ENCODE results near the gene FARP2.
"Not testable (repeated sequence)": the region's sequence is repeated elsewhere in the genome, so short reads cannot be mapped to it uniquely, and the experiment has no call there.

FARP2 gene, protein sequence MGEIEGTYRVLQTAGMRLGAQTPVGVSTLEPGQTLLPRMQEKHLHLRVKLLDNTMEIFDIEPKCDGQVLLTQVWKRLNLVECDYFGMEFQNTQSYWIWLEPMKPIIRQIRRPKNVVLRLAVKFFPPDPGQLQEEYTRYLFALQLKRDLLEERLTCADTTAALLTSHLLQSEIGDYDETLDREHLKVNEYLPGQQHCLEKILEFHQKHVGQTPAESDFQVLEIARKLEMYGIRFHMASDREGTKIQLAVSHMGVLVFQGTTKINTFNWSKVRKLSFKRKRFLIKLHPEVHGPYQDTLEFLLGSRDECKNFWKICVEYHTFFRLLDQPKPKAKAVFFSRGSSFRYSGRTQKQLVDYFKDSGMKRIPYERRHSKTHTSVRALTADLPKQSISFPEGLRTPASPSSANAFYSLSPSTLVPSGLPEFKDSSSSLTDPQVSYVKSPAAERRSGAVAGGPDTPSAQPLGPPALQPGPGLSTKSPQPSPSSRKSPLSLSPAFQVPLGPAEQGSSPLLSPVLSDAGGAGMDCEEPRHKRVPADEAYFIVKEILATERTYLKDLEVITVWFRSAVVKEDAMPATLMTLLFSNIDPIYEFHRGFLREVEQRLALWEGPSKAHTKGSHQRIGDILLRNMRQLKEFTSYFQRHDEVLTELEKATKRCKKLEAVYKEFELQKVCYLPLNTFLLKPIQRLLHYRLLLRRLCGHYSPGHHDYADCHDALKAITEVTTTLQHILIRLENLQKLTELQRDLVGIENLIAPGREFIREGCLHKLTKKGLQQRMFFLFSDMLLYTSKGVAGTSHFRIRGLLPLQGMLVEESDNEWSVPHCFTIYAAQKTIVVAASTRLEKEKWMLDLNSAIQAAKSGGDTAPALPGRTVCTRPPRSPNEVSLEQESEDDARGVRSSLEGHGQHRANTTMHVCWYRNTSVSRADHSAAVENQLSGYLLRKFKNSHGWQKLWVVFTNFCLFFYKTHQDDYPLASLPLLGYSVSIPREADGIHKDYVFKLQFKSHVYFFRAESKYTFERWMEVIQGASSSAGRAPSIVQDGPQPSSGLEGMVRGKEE

DNA sequence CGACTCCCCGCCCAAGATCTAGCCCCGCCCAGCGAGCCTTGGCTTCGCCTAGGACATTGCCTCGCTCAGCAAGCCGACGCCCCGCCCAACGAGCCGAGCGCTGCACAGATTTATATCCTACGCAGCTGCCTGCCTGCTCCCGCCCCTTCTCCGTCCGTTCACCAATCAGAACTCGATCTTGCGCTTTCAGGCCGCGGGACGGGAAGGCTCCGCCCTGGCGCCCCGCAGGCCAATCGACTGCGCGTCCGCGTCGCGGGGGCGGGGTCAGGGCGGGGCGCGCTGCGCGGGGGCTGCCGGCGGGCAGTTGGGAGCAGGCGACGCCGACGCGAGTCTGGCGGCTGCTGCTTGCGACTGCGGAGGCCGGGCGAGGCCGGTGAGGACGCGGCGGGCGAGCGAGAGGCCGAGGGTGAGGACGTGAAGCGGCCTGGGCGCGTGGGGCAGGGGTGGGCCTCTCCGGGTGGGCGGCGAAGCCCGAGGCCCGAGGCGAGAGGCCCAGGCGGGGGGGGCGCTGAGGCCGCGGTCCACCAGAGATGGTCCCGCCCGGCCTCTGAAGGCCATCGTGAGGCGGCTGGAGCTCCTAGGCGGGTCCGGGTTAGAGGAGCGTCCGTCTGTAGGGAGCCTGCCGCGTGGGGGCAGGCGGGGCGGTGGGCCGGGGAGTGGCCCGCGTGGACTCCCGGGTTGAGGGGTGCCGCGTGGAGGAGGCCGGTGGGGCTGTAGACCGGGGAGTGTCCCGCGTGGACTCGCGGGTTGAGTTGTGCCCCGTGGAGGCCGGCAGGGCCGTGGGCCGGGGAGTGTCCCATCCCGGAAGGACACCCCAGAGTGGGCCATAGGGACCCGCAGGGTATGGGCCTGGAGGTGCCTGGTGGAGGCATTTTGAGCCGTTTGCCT lies at the start of gene FARP2:
TSS of gene FARP2 (plus strand) at position 303 of the 888 bp plus-strand sequence. CDS start 16,823 bp downstream, outside the sequence.
- DNase-seq: peak; percentile 97 to 98

DNA sequence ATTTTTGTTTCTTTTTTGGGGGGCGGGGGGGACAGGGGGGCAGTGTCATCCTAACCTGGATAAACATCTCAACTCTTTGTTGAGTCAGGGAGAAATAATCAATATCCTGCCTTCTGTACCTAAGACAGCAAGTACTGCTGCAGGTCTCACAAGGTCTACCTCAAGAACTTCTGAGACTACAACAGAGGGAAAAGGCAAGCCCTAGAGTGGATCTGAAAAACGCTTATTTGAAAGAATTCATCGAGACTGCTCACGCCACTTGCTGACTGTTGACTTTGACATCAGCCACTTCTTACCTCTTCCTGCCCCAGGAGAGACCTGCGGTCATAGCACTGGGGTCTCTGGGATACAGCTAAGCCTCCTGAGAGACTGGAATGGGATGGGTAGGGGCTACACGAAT lies 49.0 kb upstream of the FARP2 start:
- DNase-seq: no peak

DNA sequence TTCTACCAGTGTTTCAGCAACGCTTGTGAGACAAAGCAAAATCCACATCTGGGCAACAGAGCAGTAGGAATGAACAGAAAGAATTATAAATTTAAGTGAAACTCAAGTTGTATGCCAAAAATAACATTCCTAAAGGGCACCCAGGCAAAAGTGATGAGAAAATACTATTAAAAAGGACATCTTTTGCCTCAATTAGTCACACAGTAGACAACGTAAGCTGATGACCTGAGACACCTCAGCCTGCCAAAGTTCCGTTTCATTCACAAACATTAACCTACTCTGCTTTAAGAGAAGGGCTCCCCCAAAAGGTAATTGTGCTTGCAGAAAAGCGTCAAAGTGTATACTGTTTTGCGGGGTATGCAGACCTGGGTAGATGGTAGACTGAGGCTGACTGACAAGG lies 47.8 kb upstream of the FARP2 start:
- DNase-seq: no peak

DNA sequence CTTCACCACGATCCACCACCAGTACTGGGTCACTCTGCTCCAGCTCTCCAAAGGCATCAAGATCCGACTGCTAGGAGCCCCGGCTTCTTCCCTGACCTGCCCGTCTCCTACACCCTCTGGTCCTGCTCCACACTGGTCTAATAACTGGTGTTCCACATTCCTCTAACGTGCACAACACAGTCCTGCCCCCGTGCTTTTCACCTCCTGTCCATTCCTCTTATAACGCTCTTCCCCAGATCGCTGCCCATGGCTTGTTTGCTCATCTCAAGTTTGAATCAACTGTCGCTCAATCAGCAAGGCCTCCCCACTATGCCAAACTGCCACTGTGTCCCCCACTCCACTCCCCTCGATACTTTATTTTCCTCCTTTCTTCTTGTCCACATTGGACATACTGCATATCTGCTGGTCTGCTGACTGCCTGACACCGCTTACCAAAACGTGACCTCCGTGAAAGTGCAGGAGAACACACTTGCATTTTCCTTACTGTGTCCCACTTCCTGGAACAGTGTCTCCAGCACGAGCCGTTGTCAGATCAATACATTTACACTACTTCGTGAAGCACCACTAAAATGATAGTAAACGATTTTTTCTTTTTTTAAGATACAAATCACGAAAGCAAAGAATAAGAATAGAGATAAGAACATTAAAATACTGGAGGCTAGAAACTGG lies 47.1 kb upstream of the FARP2 start:
- no peak for DNase-seq

DNA sequence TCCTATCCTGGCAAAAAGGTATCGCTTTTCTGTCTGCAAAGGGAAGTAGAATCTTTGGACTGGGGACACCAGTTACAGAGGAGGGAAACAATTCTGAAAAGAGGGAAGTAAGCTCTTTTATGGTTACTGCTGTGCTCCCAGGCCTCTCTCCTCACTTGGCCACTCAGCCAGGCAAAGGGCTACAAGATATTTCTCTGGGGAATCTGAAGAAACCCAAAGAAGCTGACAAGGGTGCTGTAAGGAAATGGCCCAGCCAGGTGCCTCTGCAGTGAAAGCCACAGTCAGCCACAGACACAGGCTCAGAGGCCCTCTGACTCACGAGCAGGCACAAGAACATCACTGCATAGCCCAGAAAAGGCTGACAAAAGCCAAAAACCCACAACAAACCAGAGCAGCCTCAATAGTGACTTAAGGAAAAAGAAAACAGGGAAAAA lies 46.4 kb upstream of the FARP2 start:
- peak; percentile 65 to 69 for DNase-seq

DNA sequence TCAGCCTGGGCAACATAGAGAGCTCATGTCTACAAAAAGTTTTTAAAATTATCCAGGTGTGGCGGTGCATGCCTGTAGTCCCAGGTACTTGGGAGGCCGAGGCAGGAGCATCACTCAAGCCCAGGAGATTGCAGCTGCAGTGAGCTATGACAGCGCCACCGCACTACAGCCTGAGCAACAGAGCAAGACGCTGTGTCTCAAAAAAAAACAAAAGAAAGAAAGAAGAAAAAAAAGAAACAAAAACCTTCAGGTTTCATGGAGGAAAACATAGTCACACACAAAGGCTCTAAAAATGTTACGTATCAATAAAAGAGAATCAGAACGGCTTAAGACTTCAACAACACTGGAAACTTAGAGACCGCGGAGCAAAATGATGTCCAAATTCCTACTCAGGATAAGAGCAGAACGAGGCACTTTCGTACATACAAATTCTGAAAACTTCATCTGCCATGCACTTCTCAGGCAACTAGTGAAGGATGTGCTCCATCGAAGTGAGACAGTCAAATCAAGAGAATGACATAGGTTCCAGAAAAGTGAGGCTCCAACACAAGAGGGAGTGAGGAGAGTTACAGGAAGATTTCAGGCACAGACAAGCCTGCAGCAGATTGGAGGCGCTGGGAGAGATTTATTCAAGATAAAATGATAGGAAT lies 45.0 kb upstream of the FARP2 start:
- no peak for DNase-seq

DNA sequence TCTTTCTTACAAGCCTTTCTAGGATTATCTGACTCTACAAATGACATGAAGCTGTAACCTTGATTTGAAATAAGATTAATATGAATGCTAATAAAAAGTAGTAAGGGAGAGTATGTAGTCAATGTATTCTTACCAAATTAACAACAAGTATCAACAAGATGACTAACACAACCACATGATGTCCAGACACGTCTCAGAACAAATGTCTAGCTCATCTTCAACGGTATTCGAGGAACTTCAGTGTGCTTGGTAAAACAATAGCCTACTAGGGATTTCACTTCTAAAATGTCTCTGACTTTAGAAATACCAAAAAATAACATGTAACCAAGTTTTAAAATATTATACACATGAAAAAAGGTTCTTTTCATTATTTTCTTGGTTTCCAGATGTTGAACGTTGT lies 44.0 kb upstream of the FARP2 start:
- no peak for DNase-seq

DNA sequence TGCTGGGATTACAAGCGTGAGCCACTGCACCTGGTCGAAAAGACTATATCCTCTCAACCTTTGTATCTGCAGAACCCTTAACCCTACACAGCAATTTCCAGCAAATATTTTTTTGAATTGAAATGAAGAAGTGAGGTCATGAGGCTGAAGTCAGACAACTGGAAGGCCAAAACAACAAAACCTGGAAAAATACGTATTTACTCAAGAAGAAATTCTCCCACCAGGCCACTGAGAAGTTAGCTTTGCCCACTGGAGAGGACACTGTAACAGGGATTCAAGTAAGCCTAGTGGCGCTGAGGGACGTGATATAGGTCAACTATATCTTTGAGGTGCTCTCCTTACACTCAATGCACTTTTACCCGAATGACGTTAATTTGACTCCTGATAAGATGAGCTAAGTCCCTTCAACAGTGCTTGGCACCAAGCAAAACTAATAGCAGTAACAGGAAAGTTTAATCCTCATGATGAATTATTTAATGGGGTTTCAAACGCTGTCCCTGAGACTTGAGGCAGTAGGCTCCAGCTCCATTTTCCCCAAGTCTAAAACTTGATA lies 42.5 kb upstream of the FARP2 start:
- DNase-seq: no peak

DNA sequence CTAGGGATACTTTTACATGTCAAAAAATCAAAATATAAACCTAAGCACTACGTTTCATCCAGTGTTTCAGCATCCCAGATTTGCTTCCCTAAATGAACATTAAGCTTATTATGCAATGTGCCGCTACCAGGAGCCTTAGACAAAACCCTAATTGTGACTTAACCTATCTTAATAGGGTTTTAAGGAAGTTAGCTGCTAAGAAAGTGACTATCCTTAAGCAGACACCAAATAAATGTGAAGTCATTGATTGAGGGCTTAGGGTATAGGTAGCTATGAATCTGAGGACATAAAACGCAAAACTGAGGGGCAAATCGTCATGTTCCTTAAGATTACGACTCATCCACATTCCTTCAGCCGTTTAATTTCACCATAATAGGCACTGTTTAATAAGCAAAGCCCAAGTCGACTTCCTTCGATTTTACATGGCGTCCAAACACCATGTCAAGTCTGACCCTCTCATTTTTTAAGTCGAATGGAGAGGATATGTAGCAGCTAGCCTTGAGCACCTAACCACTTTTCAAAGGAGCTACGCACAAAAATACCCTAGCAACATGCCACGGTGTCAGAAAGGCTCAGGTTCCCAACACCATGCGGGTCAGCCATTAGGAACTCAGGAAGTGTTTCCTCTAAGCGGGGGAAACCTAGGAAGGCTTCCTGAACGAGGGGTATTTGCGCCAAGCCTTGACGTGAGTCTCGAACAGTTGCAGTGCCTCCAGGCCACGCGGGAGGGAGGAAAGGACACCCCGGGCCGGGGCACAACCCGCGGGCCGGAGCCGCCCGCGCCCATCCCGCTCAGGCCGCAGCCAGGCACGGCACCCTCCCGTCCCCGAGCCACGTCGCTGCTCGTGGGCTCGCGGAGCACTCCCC lies 41.6 kb upstream of the FARP2 start:
- DNase-seq: no peak

DNA sequence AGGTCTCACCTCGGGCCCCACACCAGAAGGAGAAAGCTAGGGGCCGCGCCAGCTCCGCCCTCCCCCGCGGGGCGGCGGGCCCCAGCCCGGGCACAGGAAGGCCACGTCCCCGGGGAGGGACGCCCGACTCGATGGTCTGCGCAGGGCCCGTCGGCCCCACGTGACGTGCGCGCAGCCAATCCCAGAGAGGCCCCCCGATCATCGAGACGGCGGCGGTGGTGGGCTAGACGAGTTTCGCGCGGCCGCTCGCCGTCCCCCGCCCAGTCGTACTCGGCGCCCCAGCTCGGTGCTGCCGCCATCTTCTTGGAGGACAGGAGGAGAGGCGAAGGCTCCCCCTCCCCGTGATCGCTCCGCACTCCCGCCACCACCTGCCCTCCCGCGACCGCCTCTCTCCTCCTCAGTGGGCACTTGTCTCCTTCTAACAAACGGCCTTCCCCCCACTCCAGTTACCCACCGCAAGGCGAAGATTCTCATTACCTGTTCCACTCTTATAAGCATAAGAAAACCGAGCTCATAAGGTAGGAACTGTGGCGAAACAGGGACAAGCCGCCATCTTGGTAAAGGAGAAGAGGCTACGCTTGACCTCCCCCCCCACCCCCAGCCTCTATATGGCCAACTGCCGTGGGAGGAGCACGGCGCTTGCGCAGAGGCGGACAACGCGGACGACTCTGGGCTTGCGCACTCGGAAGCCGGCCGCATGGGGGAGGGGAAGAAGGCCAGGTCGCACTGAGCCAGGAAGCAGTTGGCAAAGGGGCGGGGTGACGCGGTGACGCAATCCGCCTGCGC lies 40.8 kb upstream of the FARP2 start, which contains the start of gene HDLBP:
TSS of gene HDLBP (minus strand) at position 580 of the 786 bp plus-strand sequence. CDS start 48,803 bp downstream, outside the sequence.
- peak; percentile 100 for DNase-seq

DNA sequence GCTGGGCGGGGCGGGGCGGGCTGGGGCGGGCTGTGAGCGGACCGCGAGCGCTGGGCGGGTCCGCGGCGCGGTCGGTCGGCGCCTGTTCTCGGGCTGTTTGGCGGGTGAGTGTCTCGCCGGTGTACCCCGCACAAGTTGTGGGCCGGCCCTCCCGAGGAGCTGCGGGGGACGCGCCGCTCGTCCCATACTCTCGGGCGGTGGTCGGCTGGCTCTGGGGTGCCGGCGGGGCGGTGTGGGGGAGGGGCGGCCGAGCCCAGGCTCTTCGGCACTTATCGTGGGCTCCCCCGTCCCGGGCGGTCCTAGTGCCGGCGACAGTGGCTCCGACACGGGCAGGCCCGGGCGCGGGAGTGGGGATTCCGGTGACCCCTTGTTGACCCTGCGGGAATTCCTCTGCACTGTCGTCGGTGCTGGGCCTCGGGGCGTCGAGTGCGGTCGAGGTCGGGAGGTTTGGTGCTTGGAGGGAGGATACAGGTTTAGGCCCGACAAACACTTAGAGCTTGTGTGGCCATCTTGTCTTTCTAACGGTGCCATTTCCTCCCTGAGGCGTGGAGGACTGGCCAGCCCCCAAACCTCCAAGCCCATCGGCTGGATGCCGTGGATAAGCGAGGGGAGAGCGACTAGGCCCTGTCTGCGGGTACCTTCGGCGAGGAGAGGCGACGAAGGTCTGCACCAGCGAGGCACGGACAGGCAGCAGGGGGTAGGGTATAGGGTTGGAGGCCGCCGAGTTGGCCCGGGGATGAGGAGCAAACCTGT lies 40.0 kb upstream of the FARP2 start, which contains the start of gene SEPTIN2:
TSS of gene SEPTIN2 (plus strand) at position 47 of the 753 bp plus-strand sequence. CDS start 8,308 bp downstream, outside the sequence.
- peak; percentile 83 to 86 for DNase-seq

DNA sequence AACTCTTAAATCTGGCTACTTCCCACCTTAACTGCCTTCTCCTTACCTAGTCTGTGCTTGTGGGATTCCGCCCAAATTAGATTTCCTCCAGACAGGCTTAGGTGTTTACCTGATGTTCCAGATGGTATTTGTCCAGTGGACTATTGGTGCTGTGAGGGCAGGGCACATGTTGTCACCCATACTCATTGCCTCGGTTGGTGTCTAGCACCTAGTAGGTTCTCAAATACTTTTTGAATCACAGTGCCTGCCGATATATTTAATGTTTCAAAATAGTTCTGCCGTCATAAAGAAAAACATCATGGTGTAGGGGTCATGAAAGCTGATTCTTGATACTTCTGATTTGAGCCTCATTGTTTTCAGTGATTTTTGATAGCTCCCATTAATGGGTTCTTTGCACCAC lies 39.3 kb upstream of the FARP2 start:
- DNase-seq: no peak

DNA sequence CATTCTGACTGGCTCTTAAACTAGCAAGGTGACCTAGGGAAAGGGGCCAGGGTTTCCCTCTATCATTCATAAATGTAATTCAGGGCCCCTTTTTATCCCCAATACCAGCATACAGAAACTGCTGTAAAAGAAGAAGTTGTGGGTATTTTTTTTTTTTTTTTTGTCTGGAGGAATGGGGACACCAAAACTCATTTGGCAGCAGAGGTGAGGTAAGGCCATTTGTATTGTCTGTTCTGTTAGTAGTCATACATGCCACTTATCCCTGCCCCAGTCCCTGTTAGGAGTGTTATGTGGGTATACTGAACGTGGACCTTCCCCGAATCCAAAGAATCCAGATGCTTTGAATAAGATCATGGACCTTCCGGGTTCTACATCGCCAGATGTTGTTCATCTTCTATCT lies 38.7 kb upstream of the FARP2 start:
- DNase-seq: no peak

DNA sequence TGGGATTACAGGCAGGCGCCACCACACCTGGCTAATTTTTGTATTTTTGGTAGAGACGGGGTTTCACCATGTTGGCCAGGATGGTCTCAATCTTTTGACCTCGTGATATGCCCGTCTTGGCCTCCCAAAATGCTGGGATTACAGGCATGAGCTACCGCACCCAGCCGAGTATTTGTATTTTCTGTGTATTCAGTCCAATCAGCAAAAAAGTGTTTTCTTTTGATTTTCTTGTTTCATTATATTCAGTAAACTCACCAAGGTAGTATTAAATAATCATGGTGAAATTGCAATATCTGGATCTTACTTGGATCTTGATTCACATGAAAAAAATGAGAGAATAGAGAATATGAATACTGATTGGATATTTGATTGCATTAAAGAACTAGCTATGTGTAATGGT lies 37.3 kb upstream of the FARP2 start:
- not testable (repeated sequence) for DNase-seq

DNA sequence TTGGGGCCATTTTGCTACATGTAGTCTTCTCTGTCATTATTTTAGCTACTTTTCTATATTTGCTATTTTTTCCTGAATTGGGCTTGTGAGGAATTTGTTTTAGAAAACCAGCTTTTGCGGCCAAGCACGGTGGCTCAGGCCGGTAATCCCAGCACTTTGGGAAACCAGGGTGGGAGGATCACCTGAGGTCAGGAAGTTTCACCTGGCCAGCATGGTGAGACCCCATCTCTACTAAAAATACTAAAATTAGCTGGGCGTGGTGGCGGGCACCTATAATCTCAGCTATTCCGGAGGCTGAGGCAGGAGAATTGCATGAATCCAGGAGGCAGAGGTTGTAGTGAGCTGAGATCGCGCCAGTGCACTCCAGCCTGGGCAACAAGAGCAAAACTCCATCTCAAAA lies 35.7 kb upstream of the FARP2 start:
- no peak for DNase-seq

DNA sequence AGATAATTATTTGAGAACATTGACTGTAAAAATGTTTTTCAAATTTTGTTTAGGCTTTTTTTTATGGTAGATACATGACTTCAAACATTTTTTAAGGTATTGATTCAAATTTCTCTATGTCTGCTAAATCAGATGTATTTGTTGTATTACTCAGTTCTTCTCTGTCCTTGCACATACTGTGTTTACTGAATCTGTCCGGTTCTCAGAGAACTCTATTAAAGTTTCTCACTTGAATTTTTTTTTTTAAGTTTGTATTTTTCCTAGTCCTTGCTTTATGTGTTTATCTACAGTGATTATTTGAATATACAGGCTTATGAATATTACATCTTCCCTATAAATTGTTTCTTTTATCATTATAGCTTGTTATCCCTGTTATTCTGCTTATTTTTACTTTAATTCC lies 35.1 kb upstream of the FARP2 start:
- DNase-seq: no peak

DNA sequence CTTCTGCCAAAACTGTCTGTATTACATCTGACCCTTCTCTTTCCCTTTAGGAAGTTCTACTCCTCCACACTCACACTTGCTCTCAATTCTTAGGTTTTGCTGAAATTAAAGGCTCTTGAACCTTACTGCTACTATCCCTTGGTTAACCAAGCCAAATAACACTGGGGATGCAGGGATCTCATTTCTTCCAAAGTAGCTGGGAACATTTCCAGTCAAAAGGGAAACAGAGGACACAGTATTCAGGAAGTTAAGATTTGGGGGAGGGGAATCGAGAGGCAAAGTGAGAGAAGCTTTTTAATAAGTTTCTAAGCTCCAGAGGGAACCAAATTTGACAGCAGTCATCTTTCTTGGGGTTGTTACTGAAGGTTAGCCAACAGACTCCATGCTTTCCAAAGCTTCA lies 34.2 kb upstream of the FARP2 start:
- no peak for DNase-seq

DNA sequence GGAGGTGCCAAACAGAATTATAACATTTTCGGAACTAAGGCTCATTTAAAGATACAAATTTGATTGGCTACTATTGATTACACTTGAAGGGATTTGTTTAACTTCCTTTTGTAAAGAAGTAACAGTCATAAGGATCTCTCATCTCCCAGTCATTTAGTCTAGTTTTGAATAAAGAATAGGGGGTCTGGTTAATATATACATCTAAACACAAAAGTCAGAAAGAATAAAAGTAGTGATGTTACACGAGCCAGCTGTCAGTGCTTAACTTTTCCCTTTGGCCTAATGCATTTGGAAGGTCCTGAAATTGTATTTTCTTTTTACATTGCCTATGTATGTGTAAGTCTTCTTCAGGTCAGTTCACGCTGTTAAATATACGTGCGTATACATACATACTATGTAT lies 32.3 kb upstream of the FARP2 start:
- DNase-seq: no peak

Measured in CD4-positive, alpha-beta T cell treated with Interleukin-1 beta for 1 hour (primary cell).